Activated CD4-positive, alpha-beta T cell treated with anti-CD3 and anti-CD28 coated beads for 48 hours (primary cell): ENCODE data around the gene SEC24A.
A peak's percentile ranks its signal among the peaks of the same experiment; 100 is the strongest.
"Not testable (repeated sequence)": the region's sequence is repeated elsewhere in the genome, so short reads cannot be mapped to it uniquely, and the experiment has no call there.

Experiments used
- DNase-seq: peaks from one replicate; pipeline ENCODE4 v3.0.0-alpha.2; 2020

SEC24A gene

GRCh38 chr5:134648425-134649162 is at the start of gene SEC24A:
Gene SEC24A (plus strand): TSS chr5:134648785. CDS start chr5:134649077, 292 bp downstream.
- peak; percentile 94 for DNase-seq

GRCh38 chr5:134599820-134600219 is 48.8 kb upstream of the SEC24A start:
- not testable (repeated sequence) for DNase-seq

- DNase-seq = no peak
These were observed 48.0 kb upstream of the SEC24A start for GRCh38 chr5:134600600-134600999.

GRCh38 chr5:134603059-134603458 is 45.5 kb upstream of the SEC24A start:
- no peak for DNase-seq

GRCh38 chr5:134604908-134605307 is 43.7 kb upstream of the SEC24A start:
- DNase-seq = no peak

GRCh38 chr5:134606726-134607125 is 41.9 kb upstream of the SEC24A start:
- no peak for DNase-seq

- DNase-seq = no peak
These were observed 40.0 kb upstream of the SEC24A start for GRCh38 chr5:134608555-134608954.

GRCh38 chr5:134609232-134609851 is 39.2 kb upstream of the SEC24A start:
- no peak for DNase-seq

- DNase-seq = no peak
These were observed 37.9 kb upstream of the SEC24A start for GRCh38 chr5:134610725-134611124.

- DNase-seq = no peak
These were observed 37.1 kb upstream of the SEC24A start for GRCh38 chr5:134611515-134611914.

GRCh38 chr5:134614450-134615085 is 34.0 kb upstream of the SEC24A start:
- no peak for DNase-seq

GRCh38 chr5:134620634-134621033 is 28.0 kb upstream of the SEC24A start:
- no peak for DNase-seq

GRCh38 chr5:134625559-134625958 is 23.0 kb upstream of the SEC24A start:
- DNase-seq = no peak

- no peak for DNase-seq
These were observed 22.1 kb upstream of the SEC24A start for GRCh38 chr5:134626369-134627014.

- DNase-seq = no peak
These were observed 14.4 kb upstream of the SEC24A start for GRCh38 chr5:134634227-134634626.

- peak; percentile 31 for DNase-seq
These were observed 13.2 kb upstream of the SEC24A start for GRCh38 chr5:134635366-134635765.

- no peak for DNase-seq
These were observed 11.4 kb upstream of the SEC24A start for GRCh38 chr5:134637116-134637721.

- DNase-seq = no peak
These were observed 9.8 kb upstream of the SEC24A start for GRCh38 chr5:134638760-134639201.

GRCh38 chr5:134642931-134643530 is 5.6 kb upstream of the SEC24A start:
- DNase-seq = no peak

GRCh38 chr5:134647750-134648424 is 698 bp upstream of the SEC24A start:
- peak; percentile 50 for DNase-seq

GRCh38 chr5:134649163-134649835 is 714 bp downstream of the SEC24A start:
- peak; percentile 6 for DNase-seq
